Measurements from ENCODE around the gene NEU1. TPM values are rescaled to one million over a fixed set of nuclear protein-coding genes. Genes with fewer than 3 reads are reported as not detected.
"Not testable (repeated sequence)": the region's sequence is repeated elsewhere in the genome, so short reads cannot be mapped to it uniquely, and the experiment has no call there.

NEU1 gene
- total RNA-seq, 1 experiment from 2014 or later, result 36.2 TPM

DNA sequence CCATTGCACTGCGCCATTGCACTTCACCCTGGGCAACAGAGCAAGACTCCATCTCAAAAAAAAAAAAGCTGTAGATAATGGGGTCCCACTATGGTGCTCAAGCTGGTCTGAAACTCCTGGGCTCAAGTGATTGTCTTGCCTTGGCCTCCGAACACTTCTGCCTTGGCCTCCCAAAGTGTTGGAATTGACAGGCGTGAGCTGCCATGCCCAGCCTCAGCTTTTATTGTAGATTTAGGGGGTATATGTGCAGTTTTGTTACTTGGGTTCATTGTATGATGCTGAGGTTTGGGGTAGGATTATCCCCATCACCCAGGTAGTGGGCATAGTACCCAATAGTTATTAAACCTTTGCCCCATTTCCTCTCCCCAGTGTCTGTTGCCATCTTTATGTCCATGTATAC is 23.7 kb downstream of the NEU1 start:
- TF ChIP-seq, protein P1, sequence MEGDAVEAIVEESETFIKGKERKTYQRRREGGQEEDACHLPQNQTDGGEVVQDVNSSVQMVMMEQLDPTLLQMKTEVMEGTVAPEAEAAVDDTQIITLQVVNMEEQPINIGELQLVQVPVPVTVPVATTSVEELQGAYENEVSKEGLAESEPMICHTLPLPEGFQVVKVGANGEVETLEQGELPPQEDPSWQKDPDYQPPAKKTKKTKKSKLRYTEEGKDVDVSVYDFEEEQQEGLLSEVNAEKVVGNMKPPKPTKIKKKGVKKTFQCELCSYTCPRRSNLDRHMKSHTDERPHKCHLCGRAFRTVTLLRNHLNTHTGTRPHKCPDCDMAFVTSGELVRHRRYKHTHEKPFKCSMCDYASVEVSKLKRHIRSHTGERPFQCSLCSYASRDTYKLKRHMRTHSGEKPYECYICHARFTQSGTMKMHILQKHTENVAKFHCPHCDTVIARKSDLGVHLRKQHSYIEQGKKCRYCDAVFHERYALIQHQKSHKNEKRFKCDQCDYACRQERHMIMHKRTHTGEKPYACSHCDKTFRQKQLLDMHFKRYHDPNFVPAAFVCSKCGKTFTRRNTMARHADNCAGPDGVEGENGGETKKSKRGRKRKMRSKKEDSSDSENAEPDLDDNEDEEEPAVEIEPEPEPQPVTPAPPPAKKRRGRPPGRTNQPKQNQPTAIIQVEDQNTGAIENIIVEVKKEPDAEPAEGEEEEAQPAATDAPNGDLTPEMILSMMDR (conservative IDR thresholded peaks at IDR 0.05), result no peak
- no peak for DNase-seq
- Histone ChIP-seq H2BK5ac (ENCODE audit: insufficient read length, low read length) (no peak overlapping the region), H3K4me2 (ENCODE audit: insufficient read depth, insufficient read length, low read length) (peak overlapping the region; percentile 1), H3K23ac (ENCODE audit: insufficient read length, low read depth, low read length) (no peak overlapping the region), H3K18ac (ENCODE audit: insufficient read length, low read depth, low read length) (no peak overlapping the region), H3K56ac (ENCODE audit: insufficient read length, low read depth, low read length) (no peak overlapping the region), H2BK20ac (ENCODE audit: low read depth, low read length, poor library complexity, severe bottlenecking) (no peak overlapping the region), H3K23me2 (ENCODE audit: insufficient read length, low read depth, low read length, poor library complexity, severe bottlenecking) (peaks cover 27% of the 10 kb centered on the region), H4K20me1 (ENCODE audit: control insufficient read depth, insufficient read depth, insufficient read length) (peaks cover 2% of the 10 kb centered on the region), H3K9me3 (ENCODE audit: control insufficient read depth, low read depth, low read length) (no peaks in the 10 kb centered on the region), H3K27me3 (ENCODE audit: insufficient read depth, low read length) (no peaks in the 10 kb centered on the region), H3T11ph (ENCODE audit: low read length) (no peak overlapping the region), H3K4ac (ENCODE audit: low read depth, low read length) (no peak overlapping the region), H2AFZ (ENCODE audit: low read length) (no peak overlapping the region), H2BK120ac (ENCODE audit: low read depth, low read length, poor library complexity, severe bottlenecking) (no peak overlapping the region), H3K4me1 (ENCODE audit: insufficient read depth, low read length) (no peaks in the 10 kb centered on the region), H2BK15ac (ENCODE audit: low read depth, low read length) (no peak overlapping the region), H4K8ac (replicated peaks; ENCODE audit: insufficient read length, low read depth, low read length) (no peak overlapping the region), H3K27ac (ENCODE audit: insufficient read length, low read depth, low read length) (no peak overlapping the region), H4K5ac (ENCODE audit: insufficient read length, low read depth, low read length) (no peak overlapping the region), H3K14ac (ENCODE audit: insufficient read depth, low read length) (no peak overlapping the region), H2AK5ac (ENCODE audit: insufficient read length, low read length) (no peak overlapping the region), H2BK12ac (ENCODE audit: insufficient read length, low read depth, low read length) (no peak overlapping the region), H3K79me2 (ENCODE audit: insufficient read depth, low read length) (peaks cover 20% of the 10 kb centered on the region; the same call in 1 of the 2 replicates), H3K9ac (ENCODE audit: extremely low read depth, insufficient read length, low read length) (no peak overlapping the region), H3K79me1 (ENCODE audit: insufficient read depth, low read depth, low read length, poor library complexity, severe bottlenecking) (peaks cover 3% of the 10 kb centered on the region), H4K91ac (ENCODE audit: insufficient read length, low read depth, low read length) (no peak overlapping the region)
- Mint-ChIP-seq H3K36me3 (ENCODE audit: insufficient read depth in 1 of 3, low read depth in 3 of 3) (peaks cover 61 to 67% (median 61%) of the 10 kb centered on the region in 3 experiments), H3K27me3 (ENCODE audit: low read depth) (no peaks in the 10 kb centered on the region), H3K27ac (peak overlapping the region in 1 of 3 experiments; percentile 72; a peak in 1 of 7 replicates), H3K9me3 (peaks cover 0 to 6% of the 10 kb centered on the region in 2 experiments; a peak in 2 of 5 replicates), H3K4me3 (peak overlapping the region; percentile 10 to 98; a peak in 3 of 5 replicates), H3K4me1 (peaks cover 13 to 22% of the 10 kb centered on the region in 2 experiments)
- no CpG with 5 or more reads among the region's 3 CpGs for WGBS (ENCODE audit: extremely low coverage, insufficient read length, low lambda C conversion rate)

DNA sequence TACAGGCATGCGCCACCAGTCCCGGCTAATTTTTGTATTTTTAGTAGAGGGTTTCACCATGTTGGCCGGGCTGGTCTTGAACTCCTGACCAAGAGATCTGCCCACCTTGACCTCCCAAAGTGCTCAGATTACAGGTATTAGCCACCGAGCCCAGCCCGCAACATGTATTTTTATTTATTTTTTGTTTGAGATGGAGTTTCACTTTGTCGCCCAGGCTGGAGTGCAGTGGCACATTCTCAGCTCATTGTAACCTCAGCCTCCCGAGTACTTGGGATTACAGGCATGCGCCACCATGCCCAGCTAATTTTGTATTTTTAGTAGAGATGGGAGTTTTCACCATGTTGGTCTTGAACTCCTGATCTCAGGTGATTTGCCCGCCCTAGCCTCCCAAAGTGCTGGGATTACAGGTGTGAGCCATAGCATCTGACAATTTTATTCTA is 24.5 kb downstream of the NEU1 start:
- H3K79me2 ChIP-seq (ENCODE audit: insufficient read depth, low read length), result peaks cover 20% of the 10 kb centered on the region; the same call in 1 of the 2 replicates
- H2BK120ac ChIP-seq (ENCODE audit: low read depth, low read length, poor library complexity, severe bottlenecking); H3K4me1 ChIP-seq (ENCODE audit: insufficient read depth, low read length); H4K5ac ChIP-seq (ENCODE audit: insufficient read length, low read depth, low read length); H2AK5ac ChIP-seq (ENCODE audit: insufficient read length, low read length); H4K20me1 ChIP-seq (ENCODE audit: control insufficient read depth, insufficient read depth, insufficient read length); H3K9me3 Mint-ChIP-seq; H2BK15ac ChIP-seq (ENCODE audit: low read depth, low read length); H3K27me3 ChIP-seq (ENCODE audit: insufficient read depth, low read length); H3T11ph ChIP-seq (ENCODE audit: low read length); H3K27ac ChIP-seq (ENCODE audit: insufficient read length, low read depth, low read length); H3K14ac ChIP-seq (ENCODE audit: insufficient read depth, low read length); H2BK5ac ChIP-seq (ENCODE audit: insufficient read length, low read length); H3K27me3 Mint-ChIP-seq (ENCODE audit: low read depth); H2BK20ac ChIP-seq (ENCODE audit: low read depth, low read length, poor library complexity, severe bottlenecking); H4K91ac ChIP-seq (ENCODE audit: insufficient read length, low read depth, low read length); H3K18ac ChIP-seq (ENCODE audit: insufficient read length, low read depth, low read length); H3K79me1 ChIP-seq (ENCODE audit: insufficient read depth, low read depth, low read length, poor library complexity, severe bottlenecking); H2BK12ac ChIP-seq (ENCODE audit: insufficient read length, low read depth, low read length); DNase-seq; H3K9me3 ChIP-seq (ENCODE audit: control insufficient read depth, low read depth, low read length); H3K56ac ChIP-seq (ENCODE audit: insufficient read length, low read depth, low read length); H3K23ac ChIP-seq (ENCODE audit: insufficient read length, low read depth, low read length); H2AFZ ChIP-seq (ENCODE audit: low read length); H3K4ac ChIP-seq (ENCODE audit: low read depth, low read length); H4K8ac ChIP-seq (replicated peaks; ENCODE audit: insufficient read length, low read depth, low read length): not testable (repeated sequence)
- H3K4me3 Mint-ChIP-seq, result peak overlapping the region; percentile 98 to 100
- H3K4me2 ChIP-seq (ENCODE audit: insufficient read depth, insufficient read length, low read length), result peak overlapping the region; percentile 90
- peaks cover 61 to 67% (median 61%) of the 10 kb centered on the region in 3 experiments for H3K36me3 Mint-ChIP-seq (ENCODE audit: insufficient read depth in 1 of 3, low read depth in 3 of 3)
- H3K9ac ChIP-seq (ENCODE audit: extremely low read depth, insufficient read length, low read length), result peak overlapping the region; percentile 73
- no CpG with 5 or more reads among the region's 9 CpGs for WGBS (ENCODE audit: extremely low coverage, insufficient read length, low lambda C conversion rate)
- peaks cover 13 to 22% of the 10 kb centered on the region in 2 experiments for H3K4me1 Mint-ChIP-seq
- H3K23me2 ChIP-seq (ENCODE audit: insufficient read length, low read depth, low read length, poor library complexity, severe bottlenecking), result peaks cover 27% of the 10 kb centered on the region
- H3K27ac Mint-ChIP-seq, result peak overlapping the region in 1 of 3 experiments; percentile 99; a peak in 2 of 7 replicates
